ENCODE measurements around the gene NKAIN2. TPM values are rescaled to one million over a fixed set of nuclear protein-coding genes. Genes with fewer than 3 reads are reported as not detected.

Gene NKAIN2
- total RNA-seq, 1 experiment from 2014 or later = not detected

DNA sequence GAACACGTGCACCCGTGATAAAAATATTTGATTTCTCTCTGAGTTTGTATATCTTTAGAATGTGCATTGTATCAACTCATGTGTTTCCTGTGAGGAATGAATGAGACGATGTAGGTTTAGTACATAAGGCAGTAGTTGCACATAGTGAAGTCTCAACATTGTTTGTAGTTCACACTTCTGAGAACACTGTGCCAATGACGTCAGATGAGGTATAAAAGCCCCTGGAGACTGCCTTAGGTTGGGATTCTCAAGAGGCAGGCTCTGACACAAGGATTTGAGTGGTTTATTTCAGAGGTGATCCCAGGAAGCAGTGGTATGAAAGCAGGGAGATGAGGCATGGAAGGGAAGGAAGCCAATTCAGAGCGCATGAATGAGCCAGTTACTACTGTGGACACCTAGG is 2.6 kb upstream of the NKAIN2 start:
- no peaks in the 10 kb centered on the region for H3K9me3 ChIP-seq (replicated peaks)
- H3K27ac ChIP-seq = no peak overlapping the region
- no peak for DNase-seq (ENCODE audit: low read depth in 1 of 2, low spot score in 2 of 2)
- peaks cover 7% of the 10 kb centered on the region for H3K4me1 ChIP-seq (replicated peaks)
- H3K4me3 ChIP-seq = no peak overlapping the region
- no peaks in the 10 kb centered on the region for H3K36me3 ChIP-seq
- peaks cover 37% of the 10 kb centered on the region for H3K27me3 ChIP-seq (replicated peaks)

DNA sequence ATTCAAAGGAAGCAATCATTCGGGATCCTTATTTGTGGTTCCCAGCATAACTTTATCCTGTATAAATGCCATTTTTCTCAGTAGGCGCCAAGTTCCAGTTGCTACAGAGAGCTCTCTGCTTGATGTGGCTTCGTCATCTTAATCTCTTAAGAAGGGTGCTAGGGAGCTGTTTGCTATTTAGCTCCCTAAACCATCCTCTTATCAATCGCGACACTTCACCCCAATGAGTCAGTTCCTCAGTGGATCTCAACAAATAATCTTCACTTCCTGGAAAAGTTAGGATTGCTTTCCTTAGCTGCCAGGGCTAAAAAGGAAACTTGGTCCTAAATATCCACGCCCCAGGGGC is 1.3 kb upstream of the NKAIN2 start:
- Histone ChIP-seq H3K4me1 (replicated peaks) (peaks cover 7% of the 10 kb centered on the region), H3K9me3 (replicated peaks) (no peaks in the 10 kb centered on the region), H3K36me3 (no peaks in the 10 kb centered on the region), H3K4me3 (no peak overlapping the region), H3K27ac (no peak overlapping the region), H3K27me3 (replicated peaks) (peaks cover 50% of the 10 kb centered on the region)
- DNase-seq (ENCODE audit: low read depth in 1 of 2, low spot score in 2 of 2) = no peak

DNA sequence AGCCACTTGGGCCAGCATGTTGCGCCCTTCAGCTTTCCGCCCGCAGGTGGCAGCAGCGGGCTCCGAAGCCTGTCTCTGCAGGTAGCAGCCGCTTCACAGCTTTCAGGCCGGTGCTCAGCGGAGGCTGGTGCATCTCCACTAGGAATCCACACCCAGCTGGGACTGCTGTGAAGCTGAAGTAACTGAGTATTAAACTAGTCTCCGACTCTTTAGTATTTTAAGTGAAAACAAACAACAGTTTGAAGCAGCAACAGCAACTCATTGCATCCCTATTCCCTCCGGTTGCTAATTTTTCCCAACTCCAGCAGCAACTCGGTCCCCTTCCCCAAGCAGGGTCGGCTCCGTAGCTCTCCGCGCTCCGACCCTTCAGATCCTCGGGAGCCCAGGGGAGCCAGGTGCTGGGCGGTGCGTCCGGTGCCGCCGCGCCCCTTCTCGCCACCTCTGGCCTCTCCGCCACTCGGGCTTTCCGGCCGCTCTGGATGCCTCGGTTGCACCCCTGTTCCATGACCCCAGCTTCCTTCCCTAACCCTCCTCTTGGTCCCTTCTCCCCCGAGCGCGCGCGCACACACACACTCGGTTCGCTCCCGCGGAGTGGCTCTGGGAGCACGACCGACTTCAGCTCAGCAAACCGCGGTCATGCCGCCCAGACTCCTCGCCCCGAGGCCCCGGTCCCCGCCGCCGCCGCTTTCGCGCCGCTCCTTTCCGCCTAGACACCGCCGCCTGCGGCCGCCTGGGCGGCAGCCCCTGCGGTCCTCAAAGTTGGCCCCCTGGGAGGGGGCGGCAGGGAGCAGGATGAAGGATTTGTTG is 765 bp upstream of the NKAIN2 start:
- peak; percentile 53 to 68 for DNase-seq (ENCODE audit: low read depth in 1 of 2, low spot score in 2 of 2)
- peak overlapping the region; percentile 17; the same call in 1 of the 2 replicates for H3K4me3 ChIP-seq
- no peak overlapping the region for H3K27ac ChIP-seq
- H3K4me1 ChIP-seq (replicated peaks) = peaks cover 7% of the 10 kb centered on the region
- no peaks in the 10 kb centered on the region for H3K36me3 ChIP-seq
- H3K9me3 ChIP-seq (replicated peaks) = no peaks in the 10 kb centered on the region
- H3K27me3 ChIP-seq (replicated peaks) = peaks cover 51% of the 10 kb centered on the region

DNA sequence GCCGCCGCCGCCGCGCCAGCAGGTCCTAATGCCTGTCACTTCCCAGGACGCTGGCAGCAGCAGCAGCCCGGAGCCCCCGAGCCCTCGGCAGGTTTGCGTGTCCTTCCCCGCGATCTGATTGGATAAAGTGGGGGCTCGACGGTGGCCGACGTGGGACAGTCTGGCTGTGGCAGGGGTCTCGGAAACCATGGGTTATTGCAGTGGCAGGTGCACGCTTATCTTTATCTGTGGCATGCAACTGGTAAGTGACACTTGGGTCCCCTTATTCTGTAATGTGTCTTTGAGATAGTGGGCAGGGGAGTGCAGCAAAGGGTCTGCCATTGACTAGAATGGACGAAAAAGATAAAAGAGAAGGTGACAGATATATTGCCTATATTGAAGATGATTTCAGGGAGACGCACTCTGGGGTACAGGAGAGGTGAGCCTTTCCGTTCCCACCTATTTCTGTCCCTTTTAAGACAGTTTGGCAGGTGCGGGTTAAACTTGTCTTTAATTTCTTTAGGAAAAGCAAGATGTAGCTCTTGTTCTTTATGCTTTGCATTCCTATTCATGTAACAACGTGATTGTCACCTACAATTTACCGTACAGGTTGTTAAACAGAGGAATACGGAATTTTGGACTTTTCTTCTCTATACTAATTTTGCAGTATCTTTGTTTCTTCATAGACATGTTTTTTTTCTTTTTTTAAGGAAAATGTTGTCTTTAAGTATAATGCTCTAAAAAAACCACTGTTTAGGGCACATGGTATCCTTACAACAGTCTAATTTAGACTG is 535 bp downstream of the NKAIN2 start:
- Histone ChIP-seq H3K36me3 (no peaks in the 10 kb centered on the region), H3K9me3 (replicated peaks) (no peaks in the 10 kb centered on the region), H3K4me3 (peak overlapping the region; percentile 19), H3K27me3 (replicated peaks) (peaks cover 60% of the 10 kb centered on the region), H3K4me1 (replicated peaks) (peaks cover 7% of the 10 kb centered on the region), H3K27ac (no peak overlapping the region)
- no peak for DNase-seq (ENCODE audit: low read depth in 1 of 2, low spot score in 2 of 2)

DNA sequence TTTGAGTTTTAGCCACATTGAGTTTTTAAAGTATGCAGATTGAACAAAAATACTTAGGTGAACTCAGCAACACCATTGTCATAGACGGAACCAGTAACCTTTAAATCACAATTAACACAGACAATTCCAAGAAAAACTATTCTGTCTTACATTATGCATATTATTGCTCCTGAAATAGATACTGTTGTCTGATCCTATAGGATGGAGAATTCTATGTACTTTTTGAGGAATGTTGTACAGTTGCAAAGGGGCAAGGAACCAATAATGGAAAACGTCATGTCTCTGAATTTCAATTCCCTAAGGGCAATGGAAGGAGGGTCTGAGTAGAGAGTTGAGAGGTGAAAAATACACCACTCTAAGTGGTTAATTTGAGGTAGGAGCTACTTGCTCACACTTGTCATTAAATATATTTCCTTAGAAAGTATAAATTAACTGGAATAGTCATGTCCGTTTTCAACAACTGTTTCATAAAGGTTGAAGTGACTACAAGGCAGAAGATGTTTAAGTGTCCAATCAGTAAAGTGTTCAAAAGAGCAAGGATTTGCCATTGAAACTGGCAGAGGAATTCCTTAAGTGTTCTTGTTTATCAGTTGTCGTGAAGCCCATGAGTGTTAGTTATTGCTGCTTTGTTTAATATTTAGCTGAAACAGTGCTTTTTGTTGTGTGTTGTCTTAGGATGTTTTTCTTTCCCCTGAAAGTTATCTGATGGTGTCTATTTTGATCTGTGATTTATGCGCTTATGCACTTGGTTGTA is 1.3 kb downstream of the NKAIN2 start:
- Histone ChIP-seq H3K9me3 (replicated peaks) (no peaks in the 10 kb centered on the region), H3K36me3 (no peaks in the 10 kb centered on the region), H3K4me3 (no peak overlapping the region), H3K4me1 (replicated peaks) (peaks cover 7% of the 10 kb centered on the region), H3K27ac (no peak overlapping the region), H3K27me3 (replicated peaks) (peaks cover 60% of the 10 kb centered on the region)
- DNase-seq (ENCODE audit: low read depth in 1 of 2, low spot score in 2 of 2) = no peak

DNA sequence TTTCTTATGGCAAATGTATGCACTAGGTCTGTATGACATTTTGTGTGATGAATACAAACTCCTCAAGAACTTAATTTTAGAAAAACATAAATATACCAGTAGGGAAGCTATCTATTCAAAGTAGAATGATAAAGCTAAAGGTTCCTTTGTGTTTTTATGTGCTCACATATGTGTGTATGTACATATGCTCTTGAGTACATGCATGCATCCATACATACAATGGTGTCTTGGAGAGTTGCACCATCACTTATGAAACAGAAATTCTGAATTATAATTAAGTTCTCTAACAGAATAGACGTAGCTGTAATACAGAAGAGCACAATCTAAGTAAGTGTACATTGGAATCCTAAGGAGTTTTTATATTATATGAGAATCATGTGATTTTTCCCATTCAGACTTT is 2.3 kb downstream of the NKAIN2 start:
- Histone ChIP-seq H3K4me3 (no peak overlapping the region), H3K9me3 (replicated peaks) (no peaks in the 10 kb centered on the region), H3K27ac (no peak overlapping the region), H3K27me3 (replicated peaks) (peaks cover 60% of the 10 kb centered on the region), H3K4me1 (replicated peaks) (peaks cover 7% of the 10 kb centered on the region), H3K36me3 (no peaks in the 10 kb centered on the region)
- no peak for DNase-seq (ENCODE audit: low read depth in 1 of 2, low spot score in 2 of 2)

DNA sequence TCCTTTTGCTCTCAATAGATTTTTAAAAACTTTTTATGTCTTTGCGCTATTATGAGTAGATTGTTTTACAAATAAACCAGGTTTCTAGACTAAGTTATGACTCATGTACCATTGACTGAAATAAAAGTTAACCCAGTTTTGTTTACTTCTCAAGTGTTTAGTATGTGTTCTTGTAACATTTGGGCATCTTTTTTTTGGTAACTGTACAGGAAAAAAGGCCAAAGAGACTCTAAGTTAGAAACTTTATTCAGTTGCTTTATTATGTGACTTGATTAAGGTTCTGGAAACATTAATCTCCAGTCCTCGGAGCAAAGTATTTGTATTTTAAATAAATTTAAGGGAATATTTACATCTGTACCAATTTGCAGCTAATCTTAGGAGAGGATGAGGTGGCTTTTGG is 2.9 kb downstream of the NKAIN2 start:
- DNase-seq (ENCODE audit: low read depth in 1 of 2, low spot score in 2 of 2) = no peak
- Histone ChIP-seq H3K4me3 (no peak overlapping the region), H3K4me1 (replicated peaks) (peaks cover 7% of the 10 kb centered on the region), H3K9me3 (replicated peaks) (no peaks in the 10 kb centered on the region), H3K27ac (no peak overlapping the region), H3K36me3 (no peaks in the 10 kb centered on the region), H3K27me3 (replicated peaks) (peaks cover 60% of the 10 kb centered on the region)

DNA sequence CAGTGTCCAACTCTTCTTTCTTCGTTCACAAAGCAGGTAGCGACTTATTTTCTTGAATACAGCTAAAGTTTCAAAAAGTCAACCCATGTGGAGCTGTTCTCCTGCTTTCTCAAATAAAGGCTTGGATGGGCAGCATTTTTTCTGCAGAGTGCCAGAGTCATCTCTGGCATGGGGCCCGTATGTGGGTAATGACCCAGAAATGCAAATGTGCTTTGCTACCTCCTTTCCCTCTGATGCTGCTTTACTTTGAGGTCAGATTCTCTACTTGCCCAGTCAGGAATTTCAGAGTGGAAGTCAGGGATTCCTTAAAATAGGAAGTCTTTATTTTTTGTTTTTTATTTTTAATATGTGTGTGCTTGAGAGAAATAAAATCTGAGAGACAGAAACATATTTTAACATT is 4.9 kb downstream of the NKAIN2 start:
- Histone ChIP-seq H3K36me3 (no peaks in the 10 kb centered on the region), H3K4me1 (replicated peaks) (no peaks in the 10 kb centered on the region), H3K4me3 (no peak overlapping the region), H3K9me3 (replicated peaks) (no peaks in the 10 kb centered on the region), H3K27ac (no peak overlapping the region), H3K27me3 (replicated peaks) (peaks cover 46% of the 10 kb centered on the region)
- no peak for DNase-seq (ENCODE audit: low read depth in 1 of 2, low spot score in 2 of 2)

DNA sequence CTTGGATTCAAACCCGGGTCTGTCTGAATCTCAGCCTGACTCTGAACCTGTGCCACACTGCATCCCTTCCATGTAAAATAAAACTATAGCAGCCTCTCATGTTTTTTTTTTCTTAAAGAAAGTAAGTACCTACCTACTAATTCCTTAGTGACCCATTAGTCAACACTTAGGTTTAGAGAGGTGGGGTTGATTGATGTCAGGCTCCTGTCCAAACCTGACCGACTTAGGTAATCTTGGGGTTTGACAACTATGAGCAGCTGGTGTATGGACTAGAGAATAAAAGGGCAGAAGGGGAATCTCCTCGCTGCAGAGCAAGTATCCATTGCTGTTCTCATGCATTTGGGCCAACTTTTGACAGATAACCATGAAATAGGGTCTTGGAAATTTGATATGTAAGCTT is 6.5 kb downstream of the NKAIN2 start:
- no peak overlapping the region for H3K27ac ChIP-seq
- H3K27me3 ChIP-seq (replicated peaks) = peaks cover 31% of the 10 kb centered on the region
- DNase-seq (ENCODE audit: low read depth in 1 of 2, low spot score in 2 of 2) = no peak
- no peaks in the 10 kb centered on the region for H3K4me1 ChIP-seq (replicated peaks)
- H3K4me3 ChIP-seq = no peak overlapping the region
- H3K9me3 ChIP-seq (replicated peaks) = no peaks in the 10 kb centered on the region
- H3K36me3 ChIP-seq = no peaks in the 10 kb centered on the region

DNA sequence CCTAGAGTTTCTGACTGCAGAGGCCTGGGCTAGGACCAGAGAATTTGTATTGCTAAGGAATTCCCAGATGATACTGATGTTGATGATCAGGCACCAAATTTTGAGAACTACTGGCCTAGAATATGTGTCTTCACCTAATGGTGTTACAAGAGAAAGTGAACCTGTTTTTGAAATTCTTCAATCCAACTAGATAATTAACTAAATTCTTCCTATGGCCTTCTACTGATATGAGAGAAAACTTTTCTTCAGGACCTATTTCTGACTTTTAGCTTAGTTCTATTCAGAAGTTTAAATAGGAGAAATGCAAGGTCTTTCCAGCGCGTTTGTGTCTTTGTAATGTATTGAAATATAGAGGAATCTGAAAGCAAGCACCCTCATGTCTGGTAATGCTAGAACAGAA is 7.3 kb downstream of the NKAIN2 start:
- no peak overlapping the region for H3K27ac ChIP-seq
- H3K4me3 ChIP-seq = no peak overlapping the region
- H3K27me3 ChIP-seq (replicated peaks) = peaks cover 24% of the 10 kb centered on the region
- H3K36me3 ChIP-seq = no peaks in the 10 kb centered on the region
- H3K4me1 ChIP-seq (replicated peaks) = no peaks in the 10 kb centered on the region
- no peaks in the 10 kb centered on the region for H3K9me3 ChIP-seq (replicated peaks)
- DNase-seq (ENCODE audit: low read depth in 1 of 2, low spot score in 2 of 2) = no peak

DNA sequence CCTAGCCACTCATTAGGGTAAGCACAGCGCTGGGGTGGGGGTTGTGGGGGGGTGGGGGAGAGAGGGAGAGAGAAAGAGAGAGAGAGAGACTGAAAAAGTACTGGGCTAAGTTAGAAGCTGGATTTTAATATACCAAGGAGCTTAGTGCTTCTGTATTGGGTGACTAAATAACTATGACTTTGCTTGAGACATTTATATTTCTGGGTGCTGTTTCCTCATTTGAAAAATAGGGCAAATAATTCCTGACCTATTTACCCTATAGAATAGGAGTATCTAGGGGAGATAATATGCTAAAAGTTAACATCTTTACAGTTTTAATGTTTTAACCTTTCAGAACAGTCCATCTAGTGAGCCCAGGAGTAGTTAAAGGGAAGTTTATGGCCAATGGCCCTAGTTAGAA is 7.7 kb downstream of the NKAIN2 start:
- Histone ChIP-seq H3K36me3 (no peaks in the 10 kb centered on the region), H3K9me3 (replicated peaks) (no peaks in the 10 kb centered on the region), H3K27me3 (replicated peaks) (peaks cover 19% of the 10 kb centered on the region), H3K4me1 (replicated peaks) (no peaks in the 10 kb centered on the region), H3K4me3 (no peak overlapping the region), H3K27ac (no peak overlapping the region)
- no peak for DNase-seq (ENCODE audit: low read depth in 1 of 2, low spot score in 2 of 2)

DNA sequence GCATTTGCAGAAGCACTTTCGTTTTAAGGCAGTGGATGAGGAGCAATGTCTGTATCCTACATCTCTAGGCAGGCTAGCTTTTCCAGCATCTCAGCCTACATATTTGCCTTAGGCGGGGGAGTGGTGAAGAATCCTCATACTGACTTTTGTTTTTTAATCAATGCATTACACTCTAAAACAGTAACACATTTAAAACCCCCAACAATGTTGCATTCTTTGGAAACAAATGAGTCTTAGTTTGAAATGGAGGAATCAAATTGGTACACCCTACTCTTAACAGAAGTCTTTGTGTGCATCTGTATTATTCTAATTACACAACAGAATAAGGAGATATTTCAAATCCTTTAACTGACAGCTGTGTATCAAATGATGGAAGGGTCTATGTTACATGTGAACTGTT is 9.0 kb downstream of the NKAIN2 start:
- H3K4me3 ChIP-seq = no peak overlapping the region
- H3K9me3 ChIP-seq (replicated peaks) = no peaks in the 10 kb centered on the region
- no peaks in the 10 kb centered on the region for H3K4me1 ChIP-seq (replicated peaks)
- peaks cover 10% of the 10 kb centered on the region; the same call in 1 of the 2 replicates for H3K27me3 ChIP-seq (replicated peaks)
- no peak for DNase-seq (ENCODE audit: low read depth in 1 of 2, low spot score in 2 of 2)
- no peak overlapping the region for H3K27ac ChIP-seq
- no peaks in the 10 kb centered on the region for H3K36me3 ChIP-seq

DNA sequence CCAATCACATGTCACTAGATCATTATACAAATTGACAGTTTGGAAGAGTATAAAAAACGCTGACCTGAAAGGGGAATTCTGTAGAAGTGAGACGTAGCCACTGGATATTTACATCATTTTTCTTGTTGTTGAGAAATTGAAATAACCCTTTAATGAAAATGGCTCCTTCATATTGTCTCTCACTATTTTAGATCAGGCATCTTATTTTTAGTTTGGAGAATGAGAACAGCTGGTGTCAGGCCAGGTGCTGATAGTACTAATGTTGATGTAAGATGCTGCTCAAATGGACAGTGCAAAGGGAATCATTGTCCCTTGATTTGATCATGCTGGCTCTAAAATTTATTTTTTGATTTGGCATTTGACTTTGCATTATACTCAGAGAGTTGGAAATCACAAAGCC is 17.4 kb downstream of the NKAIN2 start:
- Histone ChIP-seq H3K27me3 (replicated peaks) (0 out of 2 replicates have a peak, but pooled peaks cover 8% of the 10 kb centered on the region), H3K4me1 (replicated peaks) (no peaks in the 10 kb centered on the region), H3K9me3 (replicated peaks) (no peaks in the 10 kb centered on the region), H3K4me3 (no peak overlapping the region), H3K27ac (no peak overlapping the region), H3K36me3 (no peaks in the 10 kb centered on the region)
- no peak for DNase-seq (ENCODE audit: low read depth in 1 of 2, low spot score in 2 of 2)
